ENCODE measurements around the gene TCIRG1.

- TF ChIP-seq CTCF (IDR thresholded peaks at IDR 0.05) (no peak), POLR2A (IDR thresholded peaks at IDR 0.05) (no peak), POLR2AphosphoS5 (IDR thresholded peaks at IDR 0.05; ENCODE audit: insufficient read depth in 1 of 2, low read depth in 1 of 2) (no peak)
Observed at GRCh38 chr11:68051191-68052136, 12.6 kb downstream of the TCIRG1 start.
